K562 (cell line): ENCODE data around the gene HBP1. TPM values are rescaled to one million over a fixed set of nuclear protein-coding genes. Genes with fewer than 3 reads are reported as not detected.

ENCODE experiments used
- ARID1B ChIP-seq: fragments of 450-650 bp; IDR thresholded peaks from 2 replicates; pipeline ENCODE4 v1.6.1; 2016; ENCODE audit warnings: antibody characterized with exemption, mild to moderate bottlenecking, inconsistent platforms
- ELK3 ChIP-seq: fragments of 450-650 bp; formaldehyde crosslinking; IDR thresholded peaks from 2 replicates; pipeline ENCODE4 v1.4.0; 2020; ENCODE audit warnings: mild to moderate bottlenecking
- ETS1 ChIP-seq: conservative IDR thresholded peaks from 2 replicates; pipeline ENCODE4 v1.6.1; 2011; ENCODE audit warnings: low read depth, mild to moderate bottlenecking, low read length; ENCODE audit not compliant: control insufficient read depth
- GTF2E2 ChIP-seq: fragments of 200-800 bp; sonication (Bioruptor generic); IDR thresholded peaks from 2 replicates; pipeline ENCODE4 v1.6.1; 2016; ENCODE audit warnings: missing genetic modification characterization, missing compliant biosample characterization
- HDAC2 ChIP-seq: fragments of 450-650 bp; IDR thresholded peaks from 2 replicates; pipeline ENCODE4 v1.6.1; 2016; ENCODE audit warnings: mild to moderate bottlenecking
- HDAC6 ChIP-seq: IDR thresholded peaks from 2 replicates; pipeline ENCODE4 v1.6.1; 2012; ENCODE audit warnings: low read depth, mild to moderate bottlenecking, control low read depth, inconsistent platforms, low read length, moderate library complexity
- NCOA2 ChIP-seq, 2 experiments: fragments of 450-650 bp; IDR thresholded peaks; 2 replicates each; pipeline ENCODE4 v1.6.1; 2018; ENCODE audit warnings: mild to moderate bottlenecking in 2 of 2, moderate library complexity in 1 of 2; ENCODE audit not compliant: partially characterized antibody in 2 of 2
- PKNOX1 ChIP-seq: fragments of 450-650 bp; IDR thresholded peaks from 2 replicates; pipeline ENCODE4 v1.6.1; 2016
- SIN3A ChIP-seq, 2 experiments: fragments of 150-350 bp in 1 of 2; IDR thresholded peaks; 2 replicates each; pipeline ENCODE4 v1.6.1; 2011 to 2016; ENCODE audit warnings: borderline replicate concordance in 2 of 2, low read depth in 2 of 2, low read length in 2 of 2, mild to moderate bottlenecking in 2 of 2, moderate library complexity in 2 of 2; ENCODE audit not compliant: control insufficient read depth in 1 of 2
- SMC3 ChIP-seq: conservative IDR thresholded peaks from 2 replicates; pipeline ENCODE4 v1.6.1; 2011; ENCODE audit warnings: low read depth, low read length, improper control_type of control experiment; ENCODE audit not compliant: insufficient read depth
- SREBF2 ChIP-seq: sonication (generic); formaldehyde crosslinking; IDR thresholded peaks from 2 replicates; pipeline ENCODE4 v1.4.0; 2020; ENCODE audit warnings: mild to moderate bottlenecking, missing genetic modification reagents
- TAF9B ChIP-seq: fragments of 450-650 bp; IDR thresholded peaks from 2 replicates; pipeline ENCODE4 v1.6.1; 2018; ENCODE audit warnings: mild to moderate bottlenecking; ENCODE audit not compliant: partially characterized antibody
- ZBTB33 ChIP-seq: sonication (generic); formaldehyde crosslinking; IDR thresholded peaks from 2 replicates; pipeline ENCODE4 v1.8.1; 2023; ENCODE audit warnings: mild to moderate bottlenecking, missing genetic modification reagents
- ZNF217 ChIP-seq: sonication (generic); formaldehyde crosslinking; IDR thresholded peaks from 2 replicates; pipeline ENCODE4 v1.8.0; 2022; ENCODE audit warnings: mild to moderate bottlenecking, missing genetic modification reagents
- ZNF609 ChIP-seq: sonication (generic); formaldehyde crosslinking; IDR thresholded peaks from 2 replicates; pipeline ENCODE4 v1.8.1; 2023; ENCODE audit warnings: missing genetic modification reagents, mild to moderate bottlenecking, borderline replicate concordance
- ZSCAN29 ChIP-seq: fragments of 450-650 bp; IDR thresholded peaks from 2 replicates; pipeline ENCODE4 v1.6.1; 2017
- polyA plus RNA-seq, 8 experiments: library from polyadenylated mRNA; depleted of rRNA in 4 of 8; stranded (reverse) in 5 of 8; unstranded in 3 of 8; fragments of >200 nt; fragmentation: Nextera tagmentation in 2 of 8; fragmentation: Illumina TruSeq in 1 of 8; extraction: Ambion mirVana in 2 of 8; extraction: Trizol in 1 of 8; gene quantifications; 2 replicates each; pipeline versions ENCODE4 v1.2.1 to v1.2.3, GENCODE V29; 2011 to 2014; ENCODE audit warnings: inconsistent platforms in 1 of 8, missing spikeins in 1 of 8
- total RNA-seq, 7 experiments: library from RNA; depleted of rRNA in 6 of 7; stranded (reverse); fragments of >200 nt in 6 of 7; fragmentation: Illumina TruSeq in 2 of 7; extraction: Trizol in 2 of 7; gene quantifications; 2 replicates each; pipeline versions ENCODE4 v1.2.1 to v1.2.3, GENCODE V29; 2011 to 2021; ENCODE audit warnings: low replicate concordance in 1 of 7

The HBP1 gene
- total and polyA plus RNA-seq, 9 of the 15 experiments (the other 6 are each of a cell fraction or from before 2014, with no cell fraction given) = 18.7 to 59.9 (median 27.0) TPM

GRCh38 chr7:107168233-107169119 is at the start of gene HBP1 (continued):
- TF ChIP-seq ETS1 = no peak; the same call in none of the 2 replicates
- no peak for TF ChIP-seq GTF2E2 (tag)
- TF ChIP-seq ELK3 (CRISPR knock-in tag) = no peak
- TF ChIP-seq SIN3A (IDR thresholded peaks at IDR 0.05; ENCODE audit: borderline replicate concordance in 2 of 2, control insufficient read depth in 1 of 2, low read depth in 2 of 2, low read length in 2 of 2) = peak; percentile 94 to 99
- no peak for TF ChIP-seq ZSCAN29
- 0 out of 2 replicates have a peak, but pooled peaks have one; percentile 0 for TF ChIP-seq ZBTB33 (CRISPR knock-in tag)
- no peak for TF ChIP-seq SREBF2
- 0 out of 2 replicates have a peak, but pooled peaks have one; percentile 2 for TF ChIP-seq SMC3
- no peak for TF ChIP-seq NCOA2 (IDR thresholded peaks at IDR 0.05; ENCODE audit: partially characterized antibody in 2 of 2)
- peak; percentile 100 for TF ChIP-seq PKNOX1
- TF ChIP-seq HDAC6 = no peak; the same call in 1 of the 2 replicates
- TF ChIP-seq ZNF217 (CRISPR knock-in tag) = no peak
- peak; percentile 92 for TF ChIP-seq HDAC2
- TF ChIP-seq ARID1B = peak; percentile 16; the same call in 1 of the 2 replicates
- no peak; the same call in 1 of the 2 replicates for TF ChIP-seq ZNF609
- no peak for TF ChIP-seq TAF9B
